Panc1 (cell line): ENCODE data around the gene PNPLA8. TPM values are rescaled to one million over a fixed set of nuclear protein-coding genes. Genes with fewer than 3 reads are reported as not detected.

ENCODE experiments used
- ATAC-seq: fragments of 200-7000 bp; cut with Tn5 transposase; 2 replicates; pipeline ENCODE4 v1.9.1; 2020; ENCODE audit warnings: mild to moderate bottlenecking, moderate library complexity
- BruUV-seq: library from RNA; stranded (reverse); fragments of 400-500 nt; replicated peaks from 2 replicates; lab custom pipeline; 2021; lab: Mats Ljungman, UMichigan
- CTCF ChIA-PET: fragments of 300-600 bp; sonication (Branson Sonifier 250); formaldehyde crosslinking; loops from one replicate; lab custom pipeline; 2022; ENCODE audit warnings: antibody characterized with exemption; lab: Charles Lee
- POLR2A ChIA-PET: fragments of 300-600 bp; sonication (Branson Sonifier 250); formaldehyde crosslinking; loops from one replicate; lab custom pipeline; 2022; ENCODE audit warnings: antibody characterized with exemption; lab: Charles Lee
- DNase-seq: peaks from one replicate; pipeline ENCODE4 v3.0.0-alpha.2; 2010; ENCODE audit warnings: low read depth, low spot score
- H3K27ac ChIP-seq: 2 replicates; pipeline ENCODE4 v1.5.1; 2011; ENCODE audit warnings: mild to moderate bottlenecking, low read length, inconsistent platforms
- H3K27me3 ChIP-seq: fragments of 200-500 bp; sonication (Bioruptor generic); 2 replicates; pipeline ENCODE4 v1.6.0; 2014; ENCODE audit warnings: low read length, inconsistent platforms; ENCODE audit not compliant: control insufficient read depth, insufficient read depth
- H3K36me3 ChIP-seq: fragments of 200-500 bp; sonication (Bioruptor generic); 2 replicates; pipeline ENCODE4 v1.5.1; 2014; ENCODE audit warnings: inconsistent platforms, mild to moderate bottlenecking, low read length, moderate library complexity; ENCODE audit not compliant: control insufficient read depth, insufficient read depth
- H3K4me1 ChIP-seq: 2 replicates; pipeline ENCODE4 v1.5.1; 2011; ENCODE audit warnings: inconsistent platforms, mild to moderate bottlenecking, low read length, moderate library complexity; ENCODE audit not compliant: control insufficient read depth, insufficient read depth
- H3K4me3 ChIP-seq, 2 experiments: 2 replicates each; pipeline ENCODE4 v1.5.1; 2011 to 2012; ENCODE audit warnings: low read depth in 2 of 2, low read length in 2 of 2, mild to moderate bottlenecking in 2 of 2, inconsistent platforms in 1 of 2, moderate library complexity in 1 of 2
- H3K9me3 ChIP-seq: fragments of 200-500 bp; sonication (Bioruptor generic); 2 replicates; pipeline ENCODE4 v1.5.1; 2014; ENCODE audit warnings: low read depth, mild to moderate bottlenecking, inconsistent platforms, low read length, moderate library complexity; ENCODE audit not compliant: control insufficient read depth, insufficient read depth
- POLR2AphosphoS5 ChIP-seq: IDR thresholded peaks from 2 replicates; pipeline ENCODE4 v1.6.1; 2012; ENCODE audit warnings: mild to moderate bottlenecking, low read depth, low read length, moderate library complexity
- REST ChIP-seq, 2 experiments: IDR thresholded peaks; 2 replicates each; pipeline ENCODE4 v1.6.1; 2011 to 2012; ENCODE audit warnings: low read depth in 2 of 2, control low read depth in 1 of 2, low read length in 1 of 2, mild to moderate bottlenecking in 1 of 2, moderate library complexity in 1 of 2; ENCODE audit not compliant: insufficient read depth in 1 of 2
- SIN3A ChIP-seq: IDR thresholded peaks from 2 replicates; pipeline ENCODE4 v1.6.1; 2012; ENCODE audit warnings: low read depth, mild to moderate bottlenecking, low read length, moderate library complexity, borderline replicate concordance; ENCODE audit not compliant: insufficient read depth
- TCF7L2 ChIP-seq: IDR thresholded peaks from 2 replicates; pipeline ENCODE4 v1.6.1; 2011; ENCODE audit warnings: mild to moderate bottlenecking, low read depth, low read length, inconsistent platforms
- in situ Hi-C: cut with HindIII; loops from 2 replicates; pipeline ENCODE4 v1.10.0; 2016; ENCODE audit warnings: low sequenced_read_pairs, low pct_unique_long_range_greater_than_20kb
- intact Hi-C: fragments of 100-400 bp; cut with micrococcal nuclease; formaldehyde crosslinking; loops from one replicate; pipeline ENCODE4 v1.10.0; 2022; ENCODE audit not compliant: unreplicated experiment
- total RNA-seq: library from RNA; stranded (reverse); gene quantifications from one replicate; pipeline ENCODE4 v1.2.1, GENCODE V29; 2021; ENCODE audit not compliant: unreplicated experiment
- TF ChIP-seq, protein P1 (sequence below): fragments of 450-650 bp; IDR thresholded peaks from 2 replicates; pipeline ENCODE4 v1.5.1; 2017; ENCODE audit warnings: mild to moderate bottlenecking

The PNPLA8 gene
- total RNA-seq, 1 experiment from 2014 or later, result 18.1 TPM

DNA sequence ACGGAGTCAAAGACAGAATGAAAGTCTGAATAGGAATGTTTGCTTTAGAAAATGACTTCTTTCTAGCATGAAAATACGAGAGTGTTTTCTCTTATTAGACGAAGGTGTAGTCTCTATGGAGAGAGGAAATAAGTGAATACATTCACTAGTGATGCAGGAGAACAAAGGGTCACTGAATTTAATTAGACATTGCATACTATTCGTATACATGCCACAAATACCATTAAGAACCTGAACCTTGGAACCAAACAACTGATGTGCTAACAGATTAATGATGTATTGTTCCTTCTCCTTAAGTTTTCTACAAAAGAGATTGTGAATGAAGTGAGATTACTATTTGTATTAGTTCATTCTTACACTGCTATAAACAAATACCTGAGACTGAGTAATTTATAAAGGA is 33.3 kb upstream of the PNPLA8 start:
- ChIA-PET POLR2A (no interaction called here), CTCF (no interaction called here)
- Histone ChIP-seq H3K4me3 (no peak overlapping the region), H3K4me1 (no peaks in the 10 kb centered on the region), H3K36me3 (no peaks in the 10 kb centered on the region), H3K27me3 (no peaks in the 10 kb centered on the region), H3K9me3 (no peaks in the 10 kb centered on the region), H3K27ac (no peak overlapping the region)
- DNase-seq (no peak), ATAC-seq (no peak)
- BruUV-seq, result no TSS peak
- in situ Hi-C loops (no loop called here), intact Hi-C loops (no loop called here)
- TF ChIP-seq TCF7L2, result no peak
- no peak for TF ChIP-seq SIN3A
- no peak for TF ChIP-seq POLR2AphosphoS5
- TF ChIP-seq REST (IDR thresholded peaks at IDR 0.05; ENCODE audit: insufficient read depth in 1 of 2, low read depth in 2 of 2, low read length in 1 of 2), result no peak
- TF ChIP-seq, protein P1, sequence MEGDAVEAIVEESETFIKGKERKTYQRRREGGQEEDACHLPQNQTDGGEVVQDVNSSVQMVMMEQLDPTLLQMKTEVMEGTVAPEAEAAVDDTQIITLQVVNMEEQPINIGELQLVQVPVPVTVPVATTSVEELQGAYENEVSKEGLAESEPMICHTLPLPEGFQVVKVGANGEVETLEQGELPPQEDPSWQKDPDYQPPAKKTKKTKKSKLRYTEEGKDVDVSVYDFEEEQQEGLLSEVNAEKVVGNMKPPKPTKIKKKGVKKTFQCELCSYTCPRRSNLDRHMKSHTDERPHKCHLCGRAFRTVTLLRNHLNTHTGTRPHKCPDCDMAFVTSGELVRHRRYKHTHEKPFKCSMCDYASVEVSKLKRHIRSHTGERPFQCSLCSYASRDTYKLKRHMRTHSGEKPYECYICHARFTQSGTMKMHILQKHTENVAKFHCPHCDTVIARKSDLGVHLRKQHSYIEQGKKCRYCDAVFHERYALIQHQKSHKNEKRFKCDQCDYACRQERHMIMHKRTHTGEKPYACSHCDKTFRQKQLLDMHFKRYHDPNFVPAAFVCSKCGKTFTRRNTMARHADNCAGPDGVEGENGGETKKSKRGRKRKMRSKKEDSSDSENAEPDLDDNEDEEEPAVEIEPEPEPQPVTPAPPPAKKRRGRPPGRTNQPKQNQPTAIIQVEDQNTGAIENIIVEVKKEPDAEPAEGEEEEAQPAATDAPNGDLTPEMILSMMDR, result no peak

DNA sequence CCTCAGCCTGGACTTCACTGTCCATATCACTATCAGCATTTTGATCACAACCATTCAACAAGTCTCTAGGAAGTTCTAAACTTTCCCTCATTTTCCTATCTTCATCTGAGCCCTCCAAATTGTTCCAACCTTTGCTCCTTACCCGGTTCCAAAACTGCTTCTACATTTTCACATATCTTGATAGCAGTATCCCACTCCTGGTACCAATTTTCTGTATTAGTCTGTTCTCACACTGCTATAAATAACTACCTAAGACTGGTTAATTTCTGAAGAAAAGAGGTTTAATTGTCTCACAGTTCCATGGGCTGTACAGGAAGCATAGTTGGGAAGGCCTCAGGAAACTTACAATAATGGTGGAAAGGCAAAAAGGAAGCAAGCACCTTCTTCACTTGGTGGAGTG is 31.7 kb upstream of the PNPLA8 start:
- CTCF ChIA-PET, result no interaction called here
- no peak overlapping the region for H3K27ac ChIP-seq
- TF ChIP-seq REST (IDR thresholded peaks at IDR 0.05; ENCODE audit: insufficient read depth in 1 of 2, low read depth in 2 of 2, low read length in 1 of 2) (no peak), POLR2AphosphoS5 (no peak), SIN3A (no peak), TCF7L2 (no peak)
- TF ChIP-seq, protein P1, result no peak
- in situ Hi-C loops, result no loop called here
- intact Hi-C loops, result no loop called here
- POLR2A ChIA-PET, result no interaction called here
- DNase-seq (no peak), ATAC-seq (no peak)
- no TSS peak for BruUV-seq
- no peaks in the 10 kb centered on the region for H3K9me3 ChIP-seq
- H3K36me3 ChIP-seq, result no peaks in the 10 kb centered on the region
- H3K4me1 ChIP-seq, result no peaks in the 10 kb centered on the region
- no peak overlapping the region for H3K4me3 ChIP-seq
- H3K27me3 ChIP-seq, result no peaks in the 10 kb centered on the region
